K562 treated with DMSO at 1 percent for 48 hours (cell line): ENCODE results near the gene FOXL2. TPM values are rescaled to one million over a fixed set of nuclear protein-coding genes. Genes with fewer than 3 reads are reported as not detected.

Experiments used
- total RNA-seq: library from RNA; unstranded; fragments of 300-600 nt; gene quantifications from 2 replicates; pipeline ENCODE4 v1.2.3, GENCODE V29; 2022; ENCODE audit warnings: low replicate concordance; ENCODE audit errors: extremely low read depth

Gene FOXL2
- not detected in 2 replicates for total RNA-seq

DNA sequence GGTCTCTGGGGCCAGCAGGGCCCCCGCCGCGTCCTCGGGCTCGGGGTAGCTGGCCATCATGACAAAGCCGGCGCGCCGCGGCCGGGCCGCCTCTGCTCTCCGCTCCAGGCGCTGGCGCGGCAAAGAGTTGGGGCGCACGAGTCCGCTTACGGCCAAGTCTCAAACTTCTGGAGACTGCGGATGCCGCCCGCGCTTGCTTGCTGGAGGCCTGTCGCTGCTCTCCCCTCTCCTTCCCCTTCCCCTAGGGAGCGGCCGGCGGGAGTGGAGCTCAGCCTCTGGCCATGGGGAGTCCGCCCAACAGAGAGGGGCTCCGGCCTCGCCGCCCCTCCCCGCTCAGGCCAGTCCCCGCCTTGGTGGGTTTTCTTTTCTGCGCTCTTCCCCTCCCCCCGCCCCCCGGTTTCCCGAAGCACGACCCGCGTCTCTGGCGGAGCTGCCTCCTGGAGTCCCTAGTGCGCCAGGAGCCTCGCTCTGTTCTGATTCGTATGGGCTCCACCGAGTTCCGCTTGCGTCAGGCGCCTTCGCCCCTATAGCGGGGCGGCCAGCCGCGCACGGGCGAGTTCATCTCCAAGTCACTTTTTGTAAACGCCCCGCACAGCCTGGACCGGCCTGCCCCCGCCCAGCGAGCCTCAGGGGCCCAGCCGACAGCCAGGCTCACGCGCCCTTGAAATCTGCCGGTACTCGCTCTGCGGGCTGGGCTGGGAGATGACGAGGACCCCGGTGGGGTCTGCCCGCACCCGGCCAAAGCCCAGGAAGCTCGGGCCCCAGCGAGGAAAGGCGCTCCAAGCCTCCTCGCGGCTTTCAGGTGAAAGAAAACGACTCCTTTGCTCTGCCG lies at the start of gene FOXL2, which contains the start of gene FOXL2NB:
Gene FOXL2, minus strand, starts transcription at position 475 of the 832 bp plus-strand sequence. Its CDS starts 415 bp downstream, at position 60.
Gene FOXL2NB, plus strand, starts transcription at position 555 of the 832 bp plus-strand sequence. Its CDS starts 148 bp downstream, at position 703.

Other genes starting within 250 kb of the FOXL2 start
- not detected in 2 replicates for gene PIK3CB, start 112.2 kb downstream of the FOXL2 start, total RNA-seq
- gene FOXL2NB, start 80 bp upstream of the FOXL2 start, total RNA-seq: not detected in 2 replicates
- gene PRR23A, start 59.1 kb upstream of the FOXL2 start, total RNA-seq: not detected in 2 replicates
- not detected in 2 replicates for gene PRR23B, start 73.8 kb upstream of the FOXL2 start, total RNA-seq
- not detected in 2 replicates for gene PRR23C, start 97.8 kb upstream of the FOXL2 start, total RNA-seq